ENCODE measurements around the gene FAHD2A. TPM values are rescaled to one million over a fixed set of nuclear protein-coding genes. Genes with fewer than 3 reads are reported as not detected.

The FAHD2A gene
- total RNA-seq, 4 donors from 2014 or later = 10.7 to 112 (median 87.1) TPM

- no peak overlapping the region for H3K27ac ChIP-seq
- H3K9me3 ChIP-seq = no peaks in the 10 kb centered on the region
- DNase-seq = no peak
- no peak overlapping the region for H3K4me3 ChIP-seq
- H3K27me3 ChIP-seq = no peaks in the 10 kb centered on the region
- no peak for TF ChIP-seq CTCF (IDR thresholded peaks at IDR 0.05)
- TF ChIP-seq POLR2A (IDR thresholded peaks at IDR 0.05) = no peak
- H3K4me1 ChIP-seq = peaks cover 0 to 46% (median 3%) of the 10 kb centered on the region in 4 donors
- H3K36me3 ChIP-seq = no peaks in the 10 kb centered on the region
These were observed 15.2 kb upstream of the FAHD2A start for GRCh38 chr2:95387358-95387757.

GRCh38 chr2:95388091-95388692, 14.3 kb upstream of the FAHD2A start:
- H3K4me1 ChIP-seq = peaks cover 0 to 46% (median 3%) of the 10 kb centered on the region in 4 donors
- no peaks in the 10 kb centered on the region for H3K36me3 ChIP-seq
- no peaks in the 10 kb centered on the region for H3K27me3 ChIP-seq
- DNase-seq = no peak
- no peak overlapping the region for H3K27ac ChIP-seq
- H3K4me3 ChIP-seq = no peak overlapping the region
- H3K9me3 ChIP-seq = no peaks in the 10 kb centered on the region
- TF ChIP-seq POLR2A (IDR thresholded peaks at IDR 0.05) (no peak), CTCF (IDR thresholded peaks at IDR 0.05) (no peak)

DNA sequence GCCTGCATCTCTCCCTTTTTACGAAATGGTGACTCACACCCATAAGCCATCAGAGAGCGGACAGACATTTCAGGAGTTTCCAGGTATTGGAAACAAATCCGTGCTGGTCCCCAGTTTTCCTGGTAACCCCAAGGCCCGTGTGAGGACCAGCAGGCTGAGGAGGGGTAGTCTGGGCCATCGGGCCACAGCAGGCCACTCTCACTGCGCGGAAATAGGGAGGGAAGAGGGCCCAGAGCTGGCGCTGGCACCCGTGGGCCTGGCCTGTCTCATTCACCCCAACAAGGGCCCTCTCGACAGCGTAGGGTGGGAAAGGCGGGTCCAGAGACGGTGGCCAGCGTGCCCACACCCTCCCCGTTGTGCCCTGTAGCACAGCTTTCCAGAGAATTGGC, 13.7 kb upstream of the FAHD2A start:
- Histone ChIP-seq H3K27me3 (no peaks in the 10 kb centered on the region), H3K36me3 (no peaks in the 10 kb centered on the region), H3K27ac (peak overlapping the region in 3 of 4 donors; percentile 77 to 97 (median 95)), H3K9me3 (no peaks in the 10 kb centered on the region), H3K4me3 (no peak overlapping the region), H3K4me1 (peaks cover 0 to 41% (median 3%) of the 10 kb centered on the region in 4 donors)
- DNase-seq = no peak
- TF ChIP-seq POLR2A (IDR thresholded peaks at IDR 0.05) (no peak), CTCF (IDR thresholded peaks at IDR 0.05) (no peak)

- H3K36me3 ChIP-seq = no peaks in the 10 kb centered on the region
- DNase-seq = peak in 2 of 3 donors; percentile 87 to 88
- H3K4me3 ChIP-seq = no peak overlapping the region
- peak; percentile 71 to 79 for TF ChIP-seq POLR2A (IDR thresholded peaks at IDR 0.05)
- TF ChIP-seq CTCF (IDR thresholded peaks at IDR 0.05) = peak; percentile 13 to 69 (median 59)
- peak overlapping the region in 3 of 4 donors; percentile 77 to 97 (median 95) for H3K27ac ChIP-seq
- H3K27me3 ChIP-seq = no peaks in the 10 kb centered on the region
- no peaks in the 10 kb centered on the region for H3K9me3 ChIP-seq
- H3K4me1 ChIP-seq = peaks cover 0 to 37% (median 1%) of the 10 kb centered on the region in 4 donors
These were observed 13.0 kb upstream of the FAHD2A start for GRCh38 chr2:95389245-95390119.

DNA sequence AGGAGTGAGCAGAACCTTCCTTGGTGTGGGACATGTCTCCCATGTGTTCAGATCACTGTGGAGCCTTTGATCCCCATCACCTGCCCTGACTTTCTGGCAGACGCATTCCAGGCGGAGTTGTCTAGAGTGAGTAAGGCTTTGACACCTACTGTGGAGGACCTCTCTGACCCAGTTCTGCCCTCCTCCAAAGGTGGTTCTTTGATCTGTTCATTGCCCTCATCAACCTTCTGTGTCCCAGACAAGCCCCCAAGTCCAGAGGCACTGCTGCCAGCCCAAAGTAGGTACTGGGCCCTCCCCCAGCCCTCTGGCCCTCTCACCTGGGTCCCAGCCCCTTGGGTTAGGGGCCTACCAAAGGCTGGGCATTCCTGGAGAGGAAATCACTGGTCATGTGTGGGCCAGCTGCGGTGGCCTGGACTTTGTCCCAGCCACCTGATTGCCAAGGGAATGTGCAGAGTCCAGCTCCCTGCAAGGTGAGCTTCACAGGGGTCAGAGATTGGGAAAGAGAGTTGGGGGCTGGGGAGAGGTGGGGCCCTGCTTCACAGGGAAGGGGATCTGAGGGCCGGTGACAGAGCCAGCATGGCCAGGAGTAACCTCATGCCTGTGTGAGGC, 12.1 kb upstream of the FAHD2A start:
- no peaks in the 10 kb centered on the region for H3K27me3 ChIP-seq
- no peaks in the 10 kb centered on the region for H3K36me3 ChIP-seq
- H3K27ac ChIP-seq = peak overlapping the region in 3 of 4 donors; percentile 77 to 97 (median 95)
- no peak for TF ChIP-seq CTCF (IDR thresholded peaks at IDR 0.05)
- no peak for TF ChIP-seq POLR2A (IDR thresholded peaks at IDR 0.05)
- no peaks in the 10 kb centered on the region for H3K9me3 ChIP-seq
- H3K4me1 ChIP-seq = peaks cover 0 to 28% (median 1%) of the 10 kb centered on the region in 4 donors
- no peak overlapping the region for H3K4me3 ChIP-seq
- peak in 2 of 3 donors; percentile 82 to 83 for DNase-seq

Data from Peyer's patch (tissue), 4 donors.